K562 (cell line): ENCODE measurements around the gene HSD17B8. TPM values are rescaled to one million over a fixed set of nuclear protein-coding genes. Genes with fewer than 3 reads are reported as not detected.

ENCODE experiments used
- BRD9 ChIP-seq: fragments of 450-650 bp; IDR thresholded peaks from 2 replicates; pipeline ENCODE4 v1.6.1; 2018; ENCODE audit warnings: low read depth; ENCODE audit not compliant: partially characterized antibody
- CBFB ChIP-seq: sonication (generic); formaldehyde crosslinking; IDR thresholded peaks from 2 replicates; pipeline ENCODE4 v1.4.0; 2020; ENCODE audit warnings: mild to moderate bottlenecking, missing genetic modification reagents
- HDAC3 ChIP-seq: fragments of 450-650 bp; IDR thresholded peaks from 2 replicates; pipeline ENCODE4 v1.6.1; 2018; ENCODE audit warnings: borderline replicate concordance, mild to moderate bottlenecking, moderate library complexity; ENCODE audit not compliant: partially characterized antibody
- MTA1 ChIP-seq: fragments of 450-650 bp; IDR thresholded peaks from 2 replicates; pipeline ENCODE4 v1.6.1; 2017; ENCODE audit warnings: borderline replicate concordance
- NCOA4 ChIP-seq: fragments of 450-650 bp; IDR thresholded peaks from 2 replicates; pipeline ENCODE4 v1.6.1; 2018; ENCODE audit warnings: mild to moderate bottlenecking; ENCODE audit not compliant: partially characterized antibody
- NFIC ChIP-seq: fragments of 450-650 bp; IDR thresholded peaks from 2 replicates; pipeline ENCODE4 v1.6.1; 2017; ENCODE audit warnings: mild to moderate bottlenecking, inconsistent platforms
- NR4A1 ChIP-seq, 2 experiments: fragments of 250-450 bp in 1 of 2; fragments of 450-650 bp in 1 of 2; sonication (Bioruptor Pico) in 1 of 2; IDR thresholded peaks; 2 replicates each; pipeline versions ENCODE4 v1.4.0 to v1.6.1; 2016 to 2020; ENCODE audit warnings: mild to moderate bottlenecking in 2 of 2, missing compliant biosample characterization in 1 of 2, missing genetic modification characterization in 1 of 2, moderate library complexity in 1 of 2
- PML ChIP-seq: IDR thresholded peaks from 2 replicates; pipeline ENCODE4 v1.6.1; 2012; ENCODE audit warnings: low read length, inconsistent platforms
- RBFOX2 ChIP-seq: fragments of 200-400 bp; formaldehyde crosslinking; IDR thresholded peaks from 2 replicates; pipeline ENCODE4 v1.6.1; 2017; ENCODE audit warnings: low read depth, mild to moderate bottlenecking, low read length, moderate library complexity
- U2AF1 ChIP-seq: fragments of 200-400 bp; formaldehyde crosslinking; optimal IDR thresholded peaks from 2 replicates; pipeline ENCODE3; 2017; ENCODE audit warnings: mild to moderate bottlenecking, low read depth, low read length, moderate library complexity
- ZNF121 ChIP-seq: sonication (generic); formaldehyde crosslinking; conservative IDR thresholded peaks from 2 replicates; pipeline ENCODE4 v1.8.0; 2022; ENCODE audit warnings: missing genetic modification reagents
- ZNF253 ChIP-seq: fragments of 250-450 bp; sonication (Bioruptor Pico); conservative IDR thresholded peaks from 2 replicates; pipeline ENCODE4 v1.6.1; 2021; ENCODE audit warnings: mild to moderate bottlenecking
- polyA plus RNA-seq, 8 experiments: library from polyadenylated mRNA; depleted of rRNA in 4 of 8; stranded (reverse) in 5 of 8; unstranded in 3 of 8; fragments of >200 nt; fragmentation: Nextera tagmentation in 2 of 8; fragmentation: Illumina TruSeq in 1 of 8; extraction: Ambion mirVana in 2 of 8; extraction: Trizol in 1 of 8; gene quantifications; 2 replicates each; pipeline versions ENCODE4 v1.2.1 to v1.2.3, GENCODE V29; 2011 to 2014; ENCODE audit warnings: inconsistent platforms in 1 of 8, missing spikeins in 1 of 8
- total RNA-seq, 7 experiments: library from RNA; depleted of rRNA in 6 of 7; stranded (reverse); fragments of >200 nt in 6 of 7; fragmentation: Illumina TruSeq in 2 of 7; extraction: Trizol in 2 of 7; gene quantifications; 2 replicates each; pipeline versions ENCODE4 v1.2.1 to v1.2.3, GENCODE V29; 2011 to 2021; ENCODE audit warnings: low replicate concordance in 1 of 7
- TF ChIP-seq, protein P1 (sequence below): sonication (generic); formaldehyde crosslinking; IDR thresholded peaks from 2 replicates; pipeline ENCODE4 v1.8.0; 2022; ENCODE audit warnings: mild to moderate bottlenecking, missing genetic modification reagents
- TF ChIP-seq, protein P2 (sequence below), 3 experiments: fragments of 200-800 bp in 1 of 3; sonication (Bioruptor generic) in 1 of 3; sonication (generic) in 1 of 3; formaldehyde crosslinking in 1 of 3; IDR thresholded peaks; 2 replicates each; pipeline versions ENCODE4 v1.6.1 to v1.8.0; 2016 to 2022; ENCODE audit warnings: mild to moderate bottlenecking in 2 of 3, missing compliant biosample characterization in 2 of 3, missing genetic modification characterization in 2 of 3, missing genetic modification reagents in 1 of 3
- TF ChIP-seq, protein P3 (sequence below): fragments of 450-650 bp; IDR thresholded peaks from 2 replicates; pipeline ENCODE4 v1.6.1; 2016; ENCODE audit warnings: antibody characterized with exemption
- TF ChIP-seq, protein P4 (sequence below): fragments of 250-450 bp; sonication (Bioruptor Pico); IDR thresholded peaks from 2 replicates; pipeline ENCODE4 v1.4.0; 2020

Gene HSD17B8
- total and polyA plus RNA-seq, 9 of the 15 experiments (the other 6 are each of a cell fraction or from before 2014, with no cell fraction given), result 3.7 to 35.2 (median 14.2) TPM

DNA sequence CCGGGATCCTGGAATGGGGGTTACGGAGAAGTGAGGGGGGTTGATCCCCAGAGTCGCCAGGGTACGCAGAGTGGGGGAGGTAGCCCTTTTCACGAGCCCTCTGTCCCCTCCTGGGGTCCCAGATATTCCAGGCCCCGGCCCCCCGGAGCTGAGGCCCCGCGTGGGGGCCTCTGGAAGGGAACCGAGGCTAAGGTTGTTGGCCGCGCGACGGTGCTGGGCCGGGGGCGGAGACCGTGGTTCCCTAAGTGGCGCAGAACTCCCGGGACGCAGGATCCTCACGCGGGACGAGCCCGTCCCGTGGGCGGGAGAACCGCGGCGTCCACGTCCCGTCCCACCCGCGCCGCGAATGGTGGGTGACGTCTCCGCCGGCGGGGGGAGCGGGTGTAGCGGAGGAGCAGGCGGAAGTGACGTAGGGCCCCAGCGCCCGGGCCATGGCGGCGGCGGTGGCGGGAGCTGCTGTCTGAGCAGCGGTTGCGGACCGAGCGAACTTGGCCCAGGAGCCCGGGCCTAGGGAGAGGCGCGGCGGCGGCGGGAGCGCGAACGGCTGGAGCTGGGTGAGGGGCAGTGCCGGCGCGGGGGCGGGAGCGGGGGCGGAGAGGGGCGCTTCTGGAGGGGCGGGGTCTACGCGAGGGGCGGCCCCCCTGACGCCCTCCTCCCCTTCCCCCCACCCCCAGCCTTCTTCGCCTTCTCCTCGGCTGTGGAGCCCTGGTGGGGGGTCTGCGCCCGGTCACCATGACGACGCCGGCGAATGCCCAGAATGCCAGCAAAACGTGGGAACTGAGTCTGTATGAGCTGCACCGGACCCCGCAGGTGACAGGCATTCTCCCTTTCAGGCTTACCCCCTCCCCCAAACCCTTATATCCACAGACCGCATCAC, 3.9 kb downstream of the HSD17B8 start, which contains the start of gene RING1 (continued):
- TF ChIP-seq RBFOX2 (peak; percentile 97), MTA1 (peak; percentile 93), BRD9 (peak; percentile 8), HDAC3 (no peak), NFIC (peak; percentile 71), ZNF121 (no peak), PML (peak; percentile 82; the same call in 1 of the 2 replicates), ZNF253 (CRISPR knock-in tag) (no peak), CBFB (CRISPR knock-in tag) (peak; percentile 73; the same call in 1 of the 2 replicates), U2AF1 (peak; percentile 76), NCOA4 (no peak), NR4A1 (CRISPR knock-in tag; IDR thresholded peaks at IDR 0.05) (peak; percentile 70), NR4A1 (tag; IDR thresholded peaks at IDR 0.05) (no peak; the same call in 1 of the 2 replicates)
- TF ChIP-seq, protein P1, sequence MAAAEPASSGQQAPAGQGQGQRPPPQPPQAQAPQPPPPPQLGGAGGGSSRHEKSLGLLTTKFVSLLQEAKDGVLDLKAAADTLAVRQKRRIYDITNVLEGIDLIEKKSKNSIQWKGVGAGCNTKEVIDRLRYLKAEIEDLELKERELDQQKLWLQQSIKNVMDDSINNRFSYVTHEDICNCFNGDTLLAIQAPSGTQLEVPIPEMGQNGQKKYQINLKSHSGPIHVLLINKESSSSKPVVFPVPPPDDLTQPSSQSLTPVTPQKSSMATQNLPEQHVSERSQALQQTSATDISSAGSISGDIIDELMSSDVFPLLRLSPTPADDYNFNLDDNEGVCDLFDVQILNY (CRISPR knock-in tag), result peak; percentile 58; the same call in 1 of the 2 replicates
- TF ChIP-seq, protein P2, sequence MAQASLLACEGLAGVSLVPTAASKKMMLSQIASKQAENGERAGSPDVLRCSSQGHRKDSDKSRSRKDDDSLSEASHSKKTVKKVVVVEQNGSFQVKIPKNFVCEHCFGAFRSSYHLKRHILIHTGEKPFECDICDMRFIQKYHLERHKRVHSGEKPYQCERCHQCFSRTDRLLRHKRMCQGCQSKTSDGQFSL (CRISPR knock-in tag; IDR thresholded peaks at IDR 0.05), result peak; percentile 79
- TF ChIP-seq, protein P2 (tag; IDR thresholded peaks at IDR 0.05), result peak in 1 of 2 experiments; percentile 83; a peak in 2 of 4 replicates
- TF ChIP-seq, protein P3, sequence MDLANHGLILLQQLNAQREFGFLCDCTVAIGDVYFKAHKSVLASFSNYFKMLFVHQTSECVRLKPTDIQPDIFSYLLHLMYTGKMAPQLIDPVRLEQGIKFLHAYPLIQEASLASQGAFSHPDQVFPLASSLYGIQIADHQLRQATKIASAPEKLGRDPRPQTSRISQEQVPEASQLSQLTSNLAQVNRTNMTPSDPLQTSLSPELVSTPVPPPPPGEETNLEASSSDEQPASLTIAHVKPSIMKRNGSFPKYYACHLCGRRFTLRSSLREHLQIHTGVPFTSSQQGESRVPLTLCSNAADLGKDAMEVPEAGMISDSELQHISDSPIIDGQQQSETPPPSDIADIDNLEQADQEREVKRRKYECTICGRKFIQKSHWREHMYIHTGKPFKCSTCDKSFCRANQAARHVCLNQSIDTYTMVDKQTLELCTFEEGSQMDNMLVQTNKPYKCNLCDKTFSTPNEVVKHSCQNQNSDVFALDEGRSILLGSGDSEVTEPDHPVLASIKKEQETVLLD, result peak; percentile 93
- TF ChIP-seq, protein P4, sequence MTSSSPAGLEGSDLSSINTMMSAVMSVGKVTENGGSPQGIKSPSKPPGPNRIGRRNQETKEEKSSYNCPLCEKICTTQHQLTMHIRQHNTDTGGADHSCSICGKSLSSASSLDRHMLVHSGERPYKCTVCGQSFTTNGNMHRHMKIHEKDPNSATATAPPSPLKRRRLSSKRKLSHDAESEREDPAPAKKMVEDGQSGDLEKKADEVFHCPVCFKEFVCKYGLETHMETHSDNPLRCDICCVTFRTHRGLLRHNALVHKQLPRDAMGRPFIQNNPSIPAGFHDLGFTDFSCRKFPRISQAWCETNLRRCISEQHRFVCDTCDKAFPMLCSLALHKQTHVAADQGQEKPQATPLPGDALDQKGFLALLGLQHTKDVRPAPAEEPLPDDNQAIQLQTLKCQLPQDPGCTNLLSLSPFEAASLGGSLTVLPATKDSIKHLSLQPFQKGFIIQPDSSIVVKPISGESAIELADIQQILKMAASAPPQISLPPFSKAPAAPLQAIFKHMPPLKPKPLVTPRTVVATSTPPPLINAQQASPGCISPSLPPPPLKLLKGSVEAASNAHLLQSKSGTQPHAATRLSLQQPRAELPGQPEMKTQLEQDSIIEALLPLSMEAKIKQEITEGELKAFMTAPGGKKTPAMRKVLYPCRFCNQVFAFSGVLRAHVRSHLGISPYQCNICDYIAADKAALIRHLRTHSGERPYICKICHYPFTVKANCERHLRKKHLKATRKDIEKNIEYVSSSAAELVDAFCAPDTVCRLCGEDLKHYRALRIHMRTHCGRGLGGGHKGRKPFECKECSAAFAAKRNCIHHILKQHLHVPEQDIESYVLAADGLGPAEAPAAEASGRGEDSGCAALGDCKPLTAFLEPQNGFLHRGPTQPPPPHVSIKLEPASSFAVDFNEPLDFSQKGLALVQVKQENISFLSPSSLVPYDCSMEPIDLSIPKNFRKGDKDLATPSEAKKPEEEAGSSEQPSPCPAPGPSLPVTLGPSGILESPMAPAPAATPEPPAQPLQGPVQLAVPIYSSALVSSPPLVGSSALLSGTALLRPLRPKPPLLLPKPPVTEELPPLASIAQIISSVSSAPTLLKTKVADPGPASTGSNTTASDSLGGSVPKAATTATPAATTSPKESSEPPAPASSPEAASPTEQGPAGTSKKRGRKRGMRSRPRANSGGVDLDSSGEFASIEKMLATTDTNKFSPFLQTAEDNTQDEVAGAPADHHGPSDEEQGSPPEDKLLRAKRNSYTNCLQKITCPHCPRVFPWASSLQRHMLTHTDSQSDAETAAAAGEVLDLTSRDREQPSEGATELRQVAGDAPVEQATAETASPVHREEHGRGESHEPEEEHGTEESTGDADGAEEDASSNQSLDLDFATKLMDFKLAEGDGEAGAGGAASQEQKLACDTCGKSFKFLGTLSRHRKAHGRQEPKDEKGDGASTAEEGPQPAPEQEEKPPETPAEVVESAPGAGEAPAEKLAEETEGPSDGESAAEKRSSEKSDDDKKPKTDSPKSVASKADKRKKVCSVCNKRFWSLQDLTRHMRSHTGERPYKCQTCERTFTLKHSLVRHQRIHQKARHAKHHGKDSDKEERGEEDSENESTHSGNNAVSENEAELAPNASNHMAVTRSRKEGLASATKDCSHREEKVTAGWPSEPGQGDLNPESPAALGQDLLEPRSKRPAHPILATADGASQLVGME (CRISPR knock-in tag), result peak; percentile 65
